ENCODE results near the gene RAP1A. TPM values are rescaled to one million over a fixed set of nuclear protein-coding genes. Genes with fewer than 3 reads are reported as not detected.

RAP1A gene
- polyA plus RNA-seq, 1 donor (not counting 4 experiments of a cell fraction or from before 2014, with no cell fraction given): 70.3 TPM

- no peak overlapping the region for H3K4me3 ChIP-seq (ENCODE audit: control insufficient read depth in 2 of 3, extremely low read depth in 1 of 3, insufficient read depth in 2 of 3, low read depth in 1 of 3, low read length in 3 of 3)
- FAIRE-seq (no peak), DNase-seq (ENCODE audit: low read depth, low spot score) (no peak)
- H3K79me2 ChIP-seq (ENCODE audit: control insufficient read depth, insufficient read depth, low read length): no peaks in the 10 kb centered on the region
- H4K20me1 ChIP-seq (ENCODE audit: control insufficient read depth, extremely low read depth, insufficient read depth, low read length): no peaks in the 10 kb centered on the region
- no peak overlapping the region for H3K4me2 ChIP-seq (ENCODE audit: control insufficient read depth, extremely low read depth, insufficient read depth, low read depth, low read length)
- no peaks in the 10 kb centered on the region for H3K9me3 ChIP-seq (ENCODE audit: control insufficient read depth, low read depth, low read length)
- H3K27ac ChIP-seq (ENCODE audit: control insufficient read depth, insufficient read depth, low read length): no peak overlapping the region
- H3K36me3 ChIP-seq (ENCODE audit: control insufficient read depth in 2 of 2, extremely low read depth in 1 of 2, insufficient read depth in 2 of 2, low read length in 2 of 2): peaks cover 0 to 2% of the 10 kb centered on the region in 2 experiments
- H2AFZ ChIP-seq (ENCODE audit: control insufficient read depth, low read length): no peak overlapping the region
- no peaks in the 10 kb centered on the region for H3K9me1 ChIP-seq (ENCODE audit: control insufficient read depth, extremely low read depth, insufficient read depth, low read length)
- H3K4me1 ChIP-seq (ENCODE audit: control insufficient read depth, extremely low read depth, insufficient read depth, low read length): peaks cover 29% of the 10 kb centered on the region
- dilution Hi-C loops (cut with MboI; ENCODE audit: extremely low pct_ligation_motif_present, low sequenced_read_pairs): no loop called here
- no peak overlapping the region for H3K9ac ChIP-seq (ENCODE audit: control insufficient read depth, extremely low read depth, insufficient read depth, low read length)
- no peaks in the 10 kb centered on the region for H3K27me3 ChIP-seq (ENCODE audit: control insufficient read depth, extremely low read depth, insufficient read depth, low read length)
- no peak for TF ChIP-seq EZH2 (IDR thresholded peaks at IDR 0.05; ENCODE audit: low read length)
- TF ChIP-seq CTCF (optimal IDR thresholded peaks at IDR 0.05 in 1 of 3, IDR thresholded peaks at IDR 0.05 in 1 of 3, conservative IDR thresholded peaks at IDR 0.05 in 1 of 3; ENCODE audit: extremely low read depth in 1 of 3, insufficient read depth in 2 of 3, low read length in 3 of 3): no peak
These were observed 100.8 kb downstream of the RAP1A start for GRCh38 chr1:111720274-111720976.

GRCh38 chr1:111720977-111721786, 101.6 kb downstream of the RAP1A start:
- Histone ChIP-seq H3K36me3 (ENCODE audit: control insufficient read depth in 2 of 2, extremely low read depth in 1 of 2, insufficient read depth in 2 of 2, low read length in 2 of 2) (peaks cover 0 to 1% of the 10 kb centered on the region in 2 experiments), H3K4me2 (ENCODE audit: control insufficient read depth, extremely low read depth, insufficient read depth, low read depth, low read length) (no peak overlapping the region), H3K27ac (ENCODE audit: control insufficient read depth, insufficient read depth, low read length) (no peak overlapping the region), H3K27me3 (ENCODE audit: control insufficient read depth, extremely low read depth, insufficient read depth, low read length) (no peaks in the 10 kb centered on the region), H2AFZ (ENCODE audit: control insufficient read depth, low read length) (no peak overlapping the region), H3K79me2 (ENCODE audit: control insufficient read depth, insufficient read depth, low read length) (no peaks in the 10 kb centered on the region), H3K9me3 (ENCODE audit: control insufficient read depth, low read depth, low read length) (no peaks in the 10 kb centered on the region), H3K9ac (ENCODE audit: control insufficient read depth, extremely low read depth, insufficient read depth, low read length) (no peak overlapping the region), H3K4me3 (ENCODE audit: control insufficient read depth in 2 of 3, extremely low read depth in 1 of 3, insufficient read depth in 2 of 3, low read depth in 1 of 3, low read length in 3 of 3) (no peak overlapping the region), H3K9me1 (ENCODE audit: control insufficient read depth, extremely low read depth, insufficient read depth, low read length) (no peaks in the 10 kb centered on the region), H4K20me1 (ENCODE audit: control insufficient read depth, extremely low read depth, insufficient read depth, low read length) (no peaks in the 10 kb centered on the region), H3K4me1 (ENCODE audit: control insufficient read depth, extremely low read depth, insufficient read depth, low read length) (peaks cover 29% of the 10 kb centered on the region)
- no peak for TF ChIP-seq EZH2 (IDR thresholded peaks at IDR 0.05; ENCODE audit: low read length)
- no peak for TF ChIP-seq CTCF (optimal IDR thresholded peaks at IDR 0.05 in 1 of 3, IDR thresholded peaks at IDR 0.05 in 1 of 3, conservative IDR thresholded peaks at IDR 0.05 in 1 of 3; ENCODE audit: extremely low read depth in 1 of 3, insufficient read depth in 2 of 3, low read length in 3 of 3)
- FAIRE-seq (no peak), DNase-seq (ENCODE audit: low read depth, low spot score) (no peak)
- dilution Hi-C loops (cut with MboI; ENCODE audit: extremely low pct_ligation_motif_present, low sequenced_read_pairs): no loop called here
